Upper lobe of right lung (tissue), 1 donor: ENCODE measurements around the gene ZNF277. TPM values are rescaled to one million over a fixed set of nuclear protein-coding genes. Genes with fewer than 3 reads are reported as not detected.

Experiments
- ATAC-seq: fragments of 200-7000 bp; cut with Tn5 transposase; one replicate; pipeline ENCODE4 v1.9.1; 2020; ENCODE audit warnings: mild to moderate bottlenecking, moderate library complexity
- DNase-seq: peaks from one replicate; pipeline ENCODE4 v3.0.0-alpha.2; 2020
- H3K27ac ChIP-seq: fragments of 200-600 bp; one replicate; pipeline ENCODE4 v1.8.0; 2022
- H3K27me3 ChIP-seq: fragments of 200-600 bp; one replicate; pipeline ENCODE4 v1.8.0; 2022; ENCODE audit warnings: mild to moderate bottlenecking
- H3K36me3 ChIP-seq: fragments of 200-600 bp; one replicate; pipeline ENCODE4 v1.8.0; 2022
- H3K4me1 ChIP-seq: fragments of 200-600 bp; one replicate; pipeline ENCODE4 v1.8.0; 2022
- H3K4me3 ChIP-seq: fragments of 200-600 bp; one replicate; pipeline ENCODE4 v1.8.0; 2022; ENCODE audit warnings: mild to moderate bottlenecking
- H3K9me3 ChIP-seq: fragments of 200-600 bp; one replicate; pipeline ENCODE4 v1.8.0; 2022
- CTCF ChIP-seq: fragments of 200-600 bp; IDR thresholded peaks from one replicate; pipeline ENCODE4 v1.8.0; 2022; ENCODE audit warnings: antibody characterized with exemption
- intact Hi-C: fragments of 100-400 bp; cut with DNase I; formaldehyde crosslinking; loops from one replicate; pipeline ENCODE4 v1.11.0; 2022
- total RNA-seq: library from RNA; stranded (reverse); fragmentation: NEBNext Ultra II Directional; extraction: Animal tissue kit (Norgen Biotek cat#: 25700); gene quantifications from one replicate; pipeline ENCODE4 v1.2.1, GENCODE V29; 2021
- donor health status: DM: no; HTN: yes; CAD: no; lungs with severe emphysema.

ZNF277 gene
- total RNA-seq, 1 donor from 2014 or later = 31.0 TPM

GRCh38 chr7:112357136-112357535 is 150.6 kb downstream of the ZNF277 start:
- Histone ChIP-seq H3K4me1 (peaks cover 10% of the 10 kb centered on the region), H3K27ac (no peak overlapping the region), H3K36me3 (no peaks in the 10 kb centered on the region), H3K9me3 (no peaks in the 10 kb centered on the region), H3K27me3 (no peaks in the 10 kb centered on the region), H3K4me3 (no peak overlapping the region)
- DNase-seq (no peak), ATAC-seq (no peak)
- intact Hi-C loops = no loop called here
- no peak for TF ChIP-seq CTCF

GRCh38 chr7:112358513-112358912 is 152.0 kb downstream of the ZNF277 start:
- ATAC-seq = no peak
- H3K36me3 ChIP-seq = no peaks in the 10 kb centered on the region
- intact Hi-C loops = no loop called here
- peaks cover 14% of the 10 kb centered on the region for H3K4me1 ChIP-seq
- H3K27ac ChIP-seq = no peak overlapping the region
- H3K27me3 ChIP-seq = no peaks in the 10 kb centered on the region
- no peak for DNase-seq
- no peak for TF ChIP-seq CTCF
- H3K9me3 ChIP-seq = no peaks in the 10 kb centered on the region
- H3K4me3 ChIP-seq = no peak overlapping the region

- Histone ChIP-seq H3K27me3 (no peaks in the 10 kb centered on the region), H3K9me3 (no peaks in the 10 kb centered on the region), H3K4me1 (peaks cover 14% of the 10 kb centered on the region), H3K4me3 (no peak overlapping the region), H3K27ac (no peak overlapping the region), H3K36me3 (no peaks in the 10 kb centered on the region)
- intact Hi-C loops = no loop called here
- DNase-seq (no peak), ATAC-seq (no peak)
- no peak for TF ChIP-seq CTCF
Observed at GRCh38 chr7:112359086-112359485, 152.6 kb downstream of the ZNF277 start.

- H3K4me1 ChIP-seq = peaks cover 14% of the 10 kb centered on the region
- DNase-seq (no peak), ATAC-seq (peak; percentile 50)
- peak overlapping the region; percentile 67 for H3K27ac ChIP-seq
- TF ChIP-seq CTCF = no peak
- intact Hi-C loops = no loop called here
- no peaks in the 10 kb centered on the region for H3K36me3 ChIP-seq
- no peaks in the 10 kb centered on the region for H3K9me3 ChIP-seq
- H3K4me3 ChIP-seq = peak overlapping the region; percentile 21
- H3K27me3 ChIP-seq = no peaks in the 10 kb centered on the region
Observed at GRCh38 chr7:112360681-112361080, 154.2 kb downstream of the ZNF277 start.

GRCh38 chr7:112361154-112361553 is 154.7 kb downstream of the ZNF277 start:
- ATAC-seq (peak; percentile 75), DNase-seq (no peak)
- Histone ChIP-seq H3K4me1 (peaks cover 14% of the 10 kb centered on the region), H3K9me3 (no peaks in the 10 kb centered on the region), H3K27me3 (no peaks in the 10 kb centered on the region), H3K4me3 (peak overlapping the region; percentile 21), H3K27ac (peak overlapping the region; percentile 67), H3K36me3 (no peaks in the 10 kb centered on the region)
- TF ChIP-seq CTCF = no peak
- intact Hi-C loops = no loop called here

- peaks cover 14% of the 10 kb centered on the region for H3K4me1 ChIP-seq
- H3K9me3 ChIP-seq = no peaks in the 10 kb centered on the region
- TF ChIP-seq CTCF = no peak
- no peak for DNase-seq
- peak overlapping the region; percentile 67 for H3K27ac ChIP-seq
- peak; percentile 75 for ATAC-seq
- no peaks in the 10 kb centered on the region for H3K27me3 ChIP-seq
- no peak overlapping the region for H3K4me3 ChIP-seq
- intact Hi-C loops = no loop called here
- no peaks in the 10 kb centered on the region for H3K36me3 ChIP-seq
Observed at GRCh38 chr7:112362053-112362650, 155.7 kb downstream of the ZNF277 start.
